ENCODE results near the gene SNX15.

The SNX15 gene

DNA sequence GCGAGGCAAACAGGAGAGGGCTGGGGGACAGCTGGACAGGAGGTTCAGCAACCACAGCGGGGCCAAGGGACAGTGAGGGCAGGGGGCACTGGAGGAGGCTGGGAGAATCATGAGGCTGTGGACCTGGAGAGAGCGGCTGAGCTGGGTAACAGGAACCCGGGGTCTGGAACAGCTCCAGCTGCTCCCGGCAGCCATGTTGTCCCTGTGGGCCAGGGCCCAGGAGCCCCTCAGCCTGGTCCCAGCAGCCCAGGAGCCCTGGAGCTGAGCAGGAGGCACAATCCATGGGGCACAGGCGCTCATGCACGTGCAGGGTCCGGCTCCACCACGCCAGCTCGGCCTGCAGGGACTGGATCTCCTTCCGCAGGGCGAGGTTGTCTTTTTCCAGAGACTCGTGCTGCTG lies 37.8 kb upstream of the SNX15 start:
- H3K9me2 ChIP-seq (replicated peaks; ENCODE audit: control insufficient read depth, low read length), result no peaks in the 10 kb centered on the region
- H3F3A ChIP-seq (ENCODE audit: control insufficient read depth, insufficient read depth), result peaks cover 10% of the 10 kb centered on the region
- H3K4me3 ChIP-seq (ENCODE audit: low read length), result peak overlapping the region; percentile 82
- H3K9me3 ChIP-seq (ENCODE audit: control insufficient read depth, insufficient read depth, low read length), result no peaks in the 10 kb centered on the region
- H3K79me2 ChIP-seq (ENCODE audit: control insufficient read depth, low read length), result no peaks in the 10 kb centered on the region
- H3K27me3 ChIP-seq (ENCODE audit: control insufficient read depth, low read length), result no peaks in the 10 kb centered on the region
- no peaks in the 10 kb centered on the region for H4K20me1 ChIP-seq (ENCODE audit: control insufficient read depth, insufficient read depth, low read depth, low read length)
- no peaks in the 10 kb centered on the region for H3K36me3 ChIP-seq (ENCODE audit: control insufficient read depth, low read length)
- peaks cover 71% of the 10 kb centered on the region for H3K4me1 ChIP-seq (ENCODE audit: control insufficient read depth, low read length)
- H3K27ac ChIP-seq (ENCODE audit: low read depth, low read length), result peak overlapping the region; percentile 97
- TF ChIP-seq EZH2phosphoT487 (IDR thresholded peaks at IDR 0.05; ENCODE audit: borderline replicate concordance, low read length), result no peak
- TF ChIP-seq, protein P1, sequence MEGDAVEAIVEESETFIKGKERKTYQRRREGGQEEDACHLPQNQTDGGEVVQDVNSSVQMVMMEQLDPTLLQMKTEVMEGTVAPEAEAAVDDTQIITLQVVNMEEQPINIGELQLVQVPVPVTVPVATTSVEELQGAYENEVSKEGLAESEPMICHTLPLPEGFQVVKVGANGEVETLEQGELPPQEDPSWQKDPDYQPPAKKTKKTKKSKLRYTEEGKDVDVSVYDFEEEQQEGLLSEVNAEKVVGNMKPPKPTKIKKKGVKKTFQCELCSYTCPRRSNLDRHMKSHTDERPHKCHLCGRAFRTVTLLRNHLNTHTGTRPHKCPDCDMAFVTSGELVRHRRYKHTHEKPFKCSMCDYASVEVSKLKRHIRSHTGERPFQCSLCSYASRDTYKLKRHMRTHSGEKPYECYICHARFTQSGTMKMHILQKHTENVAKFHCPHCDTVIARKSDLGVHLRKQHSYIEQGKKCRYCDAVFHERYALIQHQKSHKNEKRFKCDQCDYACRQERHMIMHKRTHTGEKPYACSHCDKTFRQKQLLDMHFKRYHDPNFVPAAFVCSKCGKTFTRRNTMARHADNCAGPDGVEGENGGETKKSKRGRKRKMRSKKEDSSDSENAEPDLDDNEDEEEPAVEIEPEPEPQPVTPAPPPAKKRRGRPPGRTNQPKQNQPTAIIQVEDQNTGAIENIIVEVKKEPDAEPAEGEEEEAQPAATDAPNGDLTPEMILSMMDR (IDR thresholded peaks at IDR 0.05; ENCODE audit: low read depth, low read length, poor library complexity, severe bottlenecking), result no peak
- peak overlapping the region; percentile 100 for H3K4me2 ChIP-seq (ENCODE audit: low read length)

DNA sequence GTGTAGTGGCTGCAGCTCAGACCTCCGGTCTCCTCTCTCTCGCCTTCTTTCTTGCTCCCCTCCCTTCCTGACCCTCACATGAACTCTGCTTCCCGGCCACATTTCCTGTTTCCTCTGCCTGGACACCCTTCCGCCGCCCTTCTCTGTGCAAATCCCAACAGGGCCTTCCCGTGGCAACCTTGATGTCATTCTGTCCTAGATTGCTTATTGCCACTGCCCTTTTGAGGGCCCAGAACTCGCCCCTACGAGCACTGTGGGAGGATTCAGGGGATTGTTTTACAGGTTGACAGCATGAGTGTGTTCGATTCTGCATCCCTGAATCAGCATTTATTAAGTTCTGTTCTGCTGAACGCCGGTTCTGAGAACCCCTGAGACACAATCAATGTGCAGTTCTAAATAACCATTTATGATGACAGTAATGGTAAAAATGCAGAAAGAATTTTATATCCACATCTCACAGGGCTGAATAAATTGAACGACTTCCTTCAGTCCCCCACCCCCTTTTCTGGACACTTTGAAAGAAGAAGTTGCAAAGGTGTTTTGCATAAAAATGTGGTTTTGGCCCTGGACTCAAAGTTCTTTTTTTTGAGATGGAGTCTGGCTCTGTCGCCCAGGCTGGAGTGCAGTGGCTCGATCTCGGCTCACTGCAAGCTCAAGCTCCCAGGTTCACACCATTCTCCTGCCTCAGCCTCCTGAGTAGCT lies 36.9 kb upstream of the SNX15 start:
- H3F3A ChIP-seq (ENCODE audit: control insufficient read depth, insufficient read depth), result peaks cover 8% of the 10 kb centered on the region
- peak overlapping the region; percentile 97 for H3K27ac ChIP-seq (ENCODE audit: low read depth, low read length)
- H3K4me3 ChIP-seq (ENCODE audit: low read length), result peak overlapping the region; percentile 82
- H3K4me1 ChIP-seq (ENCODE audit: control insufficient read depth, low read length), result peaks cover 62% of the 10 kb centered on the region
- no peaks in the 10 kb centered on the region for H3K79me2 ChIP-seq (ENCODE audit: control insufficient read depth, low read length)
- no peaks in the 10 kb centered on the region for H3K27me3 ChIP-seq (ENCODE audit: control insufficient read depth, low read length)
- peak overlapping the region; percentile 100 for H3K4me2 ChIP-seq (ENCODE audit: low read length)
- TF ChIP-seq, protein P1 (IDR thresholded peaks at IDR 0.05; ENCODE audit: low read depth, low read length, poor library complexity, severe bottlenecking), result no peak
- no peak for TF ChIP-seq EZH2phosphoT487 (IDR thresholded peaks at IDR 0.05; ENCODE audit: borderline replicate concordance, low read length)
- H3K9me3 ChIP-seq (ENCODE audit: control insufficient read depth, insufficient read depth, low read length), result no peaks in the 10 kb centered on the region
- H3K9me2 ChIP-seq (replicated peaks; ENCODE audit: control insufficient read depth, low read length), result no peaks in the 10 kb centered on the region
- H4K20me1 ChIP-seq (ENCODE audit: control insufficient read depth, insufficient read depth, low read depth, low read length), result no peaks in the 10 kb centered on the region
- H3K36me3 ChIP-seq (ENCODE audit: control insufficient read depth, low read length), result no peaks in the 10 kb centered on the region

DNA sequence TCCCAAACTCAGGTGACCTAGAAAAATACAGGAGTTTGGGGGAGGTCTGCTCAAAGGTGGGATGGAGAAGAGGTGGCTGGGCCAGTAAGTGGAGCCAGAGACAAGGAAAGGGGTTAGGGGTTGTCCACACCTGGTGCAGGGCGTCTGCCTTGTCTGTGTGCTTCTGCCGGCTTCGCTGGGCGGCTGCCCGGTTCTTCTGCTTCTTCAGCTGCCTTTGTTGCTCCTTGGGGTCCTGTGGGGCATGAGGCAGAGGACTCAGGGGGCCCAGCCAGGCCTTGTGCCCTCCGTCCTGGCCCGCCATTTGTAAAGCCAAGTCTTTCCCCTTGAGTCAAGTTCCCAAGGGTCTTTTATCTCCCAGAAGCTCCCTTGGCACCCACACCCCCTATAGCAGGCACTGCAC lies 32.9 kb upstream of the SNX15 start:
- Histone ChIP-seq H3K27me3 (ENCODE audit: control insufficient read depth, low read length) (no peaks in the 10 kb centered on the region), H3K9me2 (replicated peaks; ENCODE audit: control insufficient read depth, low read length) (no peaks in the 10 kb centered on the region), H4K20me1 (ENCODE audit: control insufficient read depth, insufficient read depth, low read depth, low read length) (no peaks in the 10 kb centered on the region), H3K79me2 (ENCODE audit: control insufficient read depth, low read length) (no peaks in the 10 kb centered on the region), H3K4me1 (ENCODE audit: control insufficient read depth, low read length) (peaks cover 55% of the 10 kb centered on the region), H3K4me2 (ENCODE audit: low read length) (no peak overlapping the region), H3K4me3 (ENCODE audit: low read length) (no peak overlapping the region), H3F3A (ENCODE audit: control insufficient read depth, insufficient read depth) (peaks cover 5% of the 10 kb centered on the region), H3K27ac (ENCODE audit: low read depth, low read length) (no peak overlapping the region), H3K9me3 (ENCODE audit: control insufficient read depth, insufficient read depth, low read length) (no peaks in the 10 kb centered on the region), H3K36me3 (ENCODE audit: control insufficient read depth, low read length) (no peaks in the 10 kb centered on the region)
- no peak for TF ChIP-seq EZH2phosphoT487 (IDR thresholded peaks at IDR 0.05; ENCODE audit: borderline replicate concordance, low read length)
- TF ChIP-seq, protein P1 (IDR thresholded peaks at IDR 0.05; ENCODE audit: low read depth, low read length, poor library complexity, severe bottlenecking), result no peak
